CD1c-positive myeloid dendritic cell (primary cell): ENCODE results near the gene HIVEP2.

Source experiments
- DNase-seq: peaks from one replicate; pipeline ENCODE4 v3.0.0-alpha.2; 2016; ENCODE audit errors: extremely low spot score

The HIVEP2 gene

GRCh38 chr6:142844065-142844755, 100.8 kb downstream of the HIVEP2 start:
- peak; percentile 34 for DNase-seq

DNA sequence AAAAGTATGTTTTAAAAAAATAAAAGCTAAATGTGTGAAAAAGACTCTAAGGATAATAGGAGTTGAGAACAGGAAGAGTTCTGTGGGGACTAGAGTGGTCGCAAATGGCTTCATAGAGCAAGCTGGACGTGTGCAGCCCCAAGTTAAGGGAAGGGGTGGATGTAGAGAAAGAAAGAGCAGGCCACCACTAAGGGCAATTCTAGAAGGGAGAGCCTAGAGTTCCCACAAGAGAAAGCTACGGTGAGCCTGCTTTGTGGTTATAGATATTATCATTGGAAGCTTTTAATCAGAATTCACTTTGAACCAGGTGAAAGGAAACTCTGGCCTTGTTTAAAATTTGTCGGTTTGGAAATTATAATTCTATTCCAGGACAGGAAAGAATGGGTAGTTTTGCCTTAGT, 101.6 kb downstream of the HIVEP2 start:
- no peak for DNase-seq

- DNase-seq: peak; percentile 40
These were observed 102.3 kb downstream of the HIVEP2 start for GRCh38 chr6:142842418-142843261.

DNA sequence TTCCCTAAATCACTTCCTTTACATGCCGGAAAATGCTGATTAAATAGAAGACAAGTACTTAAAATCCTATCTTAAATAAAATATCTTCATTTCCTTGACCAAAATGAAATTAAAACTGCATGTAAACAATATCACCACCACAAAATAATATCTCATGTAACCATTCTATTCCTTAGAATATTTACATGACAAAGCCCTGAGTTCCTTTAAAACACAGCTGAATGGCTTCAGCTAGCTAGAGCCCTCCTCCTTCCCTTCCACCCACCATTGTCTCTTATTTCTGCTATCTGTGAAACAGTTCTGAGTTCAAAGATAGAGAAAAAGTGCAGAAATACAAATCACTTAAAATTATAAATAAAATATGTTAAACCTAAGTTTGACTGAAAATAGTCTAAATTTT, 103.1 kb downstream of the HIVEP2 start:
- peak; percentile 31 for DNase-seq

- DNase-seq: no peak
These were observed 105.3 kb downstream of the HIVEP2 start for GRCh38 chr6:142839686-142840040.

DNA sequence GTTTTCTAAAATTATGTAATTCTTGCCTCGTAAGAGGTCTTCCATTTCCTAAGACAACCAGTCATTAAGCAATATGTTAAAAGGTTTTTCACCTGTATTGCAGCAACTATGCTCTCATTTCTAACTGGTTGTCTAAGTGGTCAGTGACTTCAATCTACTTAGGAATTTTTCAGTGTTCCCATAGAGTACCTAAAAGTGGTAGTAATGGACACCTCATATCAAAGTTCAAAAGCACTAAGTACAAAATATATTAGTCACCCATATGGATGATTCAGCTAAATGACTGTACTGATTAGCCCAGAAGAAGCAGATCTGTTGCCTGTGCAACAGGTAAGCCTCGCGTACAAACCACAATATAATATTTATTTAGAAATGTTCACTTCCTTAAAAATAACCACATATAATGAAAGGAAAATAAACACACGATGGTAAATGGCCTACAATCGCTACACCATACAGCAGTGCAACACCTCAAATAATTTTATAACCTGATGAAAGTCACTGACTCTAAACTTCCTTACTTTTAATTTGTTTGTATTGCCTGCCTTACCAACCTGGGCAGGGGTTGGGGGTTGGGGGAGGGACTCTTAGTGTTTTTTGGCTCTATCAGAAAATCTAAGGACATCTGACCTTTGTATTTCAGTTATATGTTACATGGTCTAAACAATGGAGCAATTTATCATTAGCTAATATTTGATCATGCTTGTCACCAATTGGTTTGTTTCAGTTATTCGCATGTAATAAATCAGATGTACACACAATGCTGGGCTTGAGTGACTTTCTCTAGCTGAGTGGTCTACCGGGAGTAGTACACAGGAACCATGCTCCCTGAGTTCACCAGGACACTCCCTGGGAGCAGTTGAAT, 105.9 kb downstream of the HIVEP2 start:
- DNase-seq: no peak

DNA sequence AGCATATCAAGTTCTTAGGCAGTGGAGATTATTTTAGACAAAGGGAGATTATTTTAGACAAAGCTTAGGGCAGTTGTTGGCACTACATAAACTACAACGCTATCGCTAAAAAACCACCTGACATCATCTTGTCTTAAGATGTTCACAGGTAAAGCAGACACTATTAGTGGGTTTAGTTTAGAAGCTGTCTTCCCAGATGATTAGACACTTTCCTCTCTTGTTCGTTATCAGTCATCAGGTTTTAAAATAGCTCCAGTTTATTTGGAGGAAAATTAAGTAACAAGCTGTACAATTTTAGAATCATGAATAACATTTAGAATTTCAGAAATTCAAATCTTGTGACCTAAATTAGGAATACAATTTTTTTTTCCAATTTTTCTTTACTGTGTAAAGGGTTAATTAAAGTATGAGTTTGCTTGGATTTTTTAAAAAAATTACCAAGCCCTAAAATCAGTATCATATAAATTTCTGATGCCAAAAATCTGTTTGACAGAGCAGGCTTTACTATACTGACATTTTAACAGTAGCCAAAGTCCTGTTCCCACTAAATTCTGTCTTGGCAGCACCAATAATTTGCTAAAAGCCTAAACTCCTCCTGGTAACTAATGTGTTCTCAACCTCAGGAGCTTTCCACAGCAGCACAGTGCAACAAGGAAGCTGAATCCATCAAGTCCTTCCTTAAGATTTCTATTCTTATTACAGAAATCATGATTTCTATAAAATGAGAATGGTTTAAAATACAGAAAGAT, 109.0 kb downstream of the HIVEP2 start:
- no peak for DNase-seq

GRCh38 chr6:142834853-142835252, 110.1 kb downstream of the HIVEP2 start:
- DNase-seq: no peak

DNA sequence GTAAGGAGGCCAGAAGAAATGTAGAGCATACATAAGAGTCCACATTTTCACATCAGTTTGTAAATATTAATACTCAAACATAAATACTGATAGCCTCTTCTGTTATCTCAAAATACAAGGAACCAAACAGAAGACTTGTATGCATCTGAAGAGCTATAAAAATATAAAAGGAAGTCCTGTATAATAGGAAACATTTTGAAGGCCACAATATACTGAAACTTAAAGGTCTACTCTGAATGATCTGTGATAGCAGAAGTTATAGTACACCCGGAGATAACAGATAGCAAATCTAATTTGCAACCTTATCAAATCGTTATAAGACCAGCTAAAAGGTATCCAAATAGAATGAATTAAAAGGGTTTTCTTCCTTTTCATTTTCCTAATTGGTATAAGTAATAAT, 111.2 kb downstream of the HIVEP2 start:
- no peak for DNase-seq

DNA sequence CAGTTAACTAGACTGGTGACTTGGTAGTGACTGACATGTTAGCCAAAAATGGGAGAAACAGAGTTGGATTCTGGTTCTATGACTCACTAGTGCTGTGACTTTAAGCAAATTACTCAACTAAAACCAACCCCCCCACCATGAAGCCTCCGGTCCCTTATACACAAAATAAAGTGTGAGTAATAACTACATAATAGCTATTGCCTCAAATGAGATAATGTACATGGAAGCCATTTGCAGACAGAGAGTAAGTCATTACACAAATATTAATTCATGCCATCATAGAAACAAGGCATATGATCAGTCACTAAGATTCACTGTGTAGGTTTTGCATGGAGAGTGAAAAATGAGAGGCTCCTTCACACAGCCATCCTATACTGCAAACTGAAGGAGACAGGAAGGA, 111.9 kb downstream of the HIVEP2 start:
- DNase-seq: no peak

GRCh38 chr6:142830807-142831206, 114.2 kb downstream of the HIVEP2 start:
- DNase-seq: no peak

DNA sequence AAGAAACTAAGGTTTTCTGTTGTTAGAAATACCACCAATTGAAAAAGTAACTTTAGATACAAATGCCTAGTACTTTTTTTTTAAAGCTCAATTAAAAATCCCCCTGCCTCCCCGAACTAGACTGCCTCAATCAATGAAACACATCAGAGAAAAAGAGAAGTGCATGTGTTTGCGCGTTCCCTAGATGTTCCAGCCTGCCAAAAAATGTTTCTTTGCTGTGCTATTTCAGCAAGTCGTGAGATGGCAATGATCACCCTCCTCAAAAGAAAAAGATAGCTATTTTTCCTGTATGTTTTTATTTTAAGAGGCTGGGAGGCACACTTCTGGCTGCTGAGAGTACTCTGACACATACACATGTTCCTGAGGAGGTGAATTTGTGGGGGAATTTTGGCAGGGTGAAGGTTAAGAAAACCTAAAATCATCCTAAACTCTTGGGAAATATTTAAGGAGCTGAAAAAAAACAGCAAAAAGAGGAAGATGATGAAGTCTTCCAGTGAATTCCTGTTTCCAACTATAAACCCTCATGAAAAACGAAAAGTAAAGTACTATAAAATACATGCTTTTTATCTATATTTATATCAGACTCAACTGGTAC, 114.8 kb downstream of the HIVEP2 start:
- DNase-seq: no peak

GRCh38 chr6:142829556-142829955, 115.4 kb downstream of the HIVEP2 start:
- DNase-seq: no peak

- DNase-seq: no peak
These were observed 117.0 kb downstream of the HIVEP2 start for GRCh38 chr6:142827991-142828390.

DNA sequence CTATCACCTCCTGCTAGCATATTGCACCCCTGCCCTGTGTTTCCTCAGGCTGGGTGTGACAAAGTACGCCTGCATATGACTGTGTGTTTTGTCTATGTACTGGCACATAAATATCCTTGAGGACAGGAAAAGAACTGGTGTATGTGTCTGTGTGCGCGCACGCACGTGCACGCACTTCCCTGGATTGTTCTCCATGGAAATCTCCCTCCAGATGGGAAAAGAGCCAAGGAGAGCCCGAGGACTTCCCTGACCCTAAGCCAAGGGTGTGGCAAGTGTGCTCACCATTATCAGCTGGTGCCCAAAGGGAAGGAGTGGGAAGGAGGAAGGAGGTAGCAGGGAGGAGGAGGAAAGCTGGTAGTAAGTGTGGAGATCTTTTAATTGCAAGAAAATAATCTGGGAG, 117.6 kb downstream of the HIVEP2 start:
- DNase-seq: no peak

DNA sequence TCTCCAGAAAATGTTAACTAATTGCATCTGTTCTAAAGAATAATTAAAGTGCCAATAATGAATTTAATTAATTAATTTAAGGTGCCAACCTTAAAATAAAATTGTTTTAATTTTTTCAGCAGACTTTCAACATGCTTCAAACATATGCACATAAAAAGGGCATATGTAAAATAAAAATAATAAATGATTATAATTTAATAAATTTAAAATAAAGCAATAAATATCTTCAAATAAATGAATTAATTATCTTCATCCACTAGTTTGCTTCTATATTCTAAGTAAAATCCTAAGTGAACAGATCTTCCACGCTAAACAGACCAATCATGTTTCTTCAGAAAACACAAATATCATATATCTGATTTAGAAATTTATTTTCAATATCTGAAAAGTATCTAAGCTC, 119.2 kb downstream of the HIVEP2 start:
- DNase-seq: no peak

- DNase-seq: no peak
These were observed 120.5 kb downstream of the HIVEP2 start for GRCh38 chr6:142824426-142824825.

DNA sequence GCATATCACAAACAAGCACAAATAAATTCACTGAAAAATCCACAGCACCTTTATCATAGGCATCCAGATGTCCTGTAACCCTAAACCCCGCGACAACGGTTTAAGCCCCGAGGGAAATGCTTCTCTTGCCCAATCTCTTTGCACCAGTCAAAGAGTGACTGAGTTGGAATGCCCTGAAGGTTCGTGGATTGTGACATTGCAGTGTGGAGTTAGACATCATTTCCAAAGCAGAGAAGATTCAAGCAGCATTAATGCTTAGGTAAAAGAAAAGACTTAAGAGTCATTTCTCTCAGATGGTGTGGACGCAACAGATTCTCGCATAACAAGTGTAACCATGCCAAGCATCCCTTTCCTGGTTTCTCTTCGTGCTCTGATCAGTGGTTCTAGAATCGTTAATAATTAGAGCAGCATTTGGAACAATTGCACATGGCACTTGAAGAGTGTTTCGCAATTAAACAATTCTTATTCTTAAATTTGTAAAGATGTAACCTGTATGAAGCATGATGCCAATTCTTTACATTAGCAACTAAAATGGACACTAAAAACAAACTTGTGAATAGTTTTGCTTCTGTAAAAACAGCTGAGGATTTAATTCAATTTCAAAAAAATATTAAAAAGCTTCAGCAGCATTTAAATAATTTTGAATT, 121.6 kb downstream of the HIVEP2 start:
- no peak for DNase-seq

- DNase-seq: no peak
These were observed 122.1 kb downstream of the HIVEP2 start for GRCh38 chr6:142822842-142823241.

GRCh38 chr6:142822383-142822782, 122.6 kb downstream of the HIVEP2 start:
- DNase-seq: no peak

DNA sequence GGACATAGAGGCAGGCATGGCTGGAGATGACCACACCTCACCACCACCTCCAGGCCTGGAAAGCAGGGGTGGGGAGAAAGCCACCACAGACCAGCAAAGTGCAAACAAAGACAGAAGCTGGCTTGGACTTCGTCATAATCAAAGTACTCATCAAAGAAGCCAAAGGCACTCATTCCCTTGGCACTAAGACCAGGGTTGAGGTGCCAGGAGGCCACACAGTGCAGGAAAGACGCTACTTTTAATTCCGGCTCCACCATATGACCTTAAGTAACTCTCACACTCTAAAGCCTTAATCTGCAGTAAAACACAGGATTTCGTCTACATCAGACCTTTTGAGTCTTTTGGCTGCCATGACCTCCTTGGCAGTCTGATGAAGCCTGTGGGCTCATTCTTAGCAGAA, 123.1 kb downstream of the HIVEP2 start:
- no peak for DNase-seq
